SH-SY5Y (cell line): ENCODE data around the gene SEMA3A.

Experiments used
- GATA2 ChIP-seq: IDR thresholded peaks from 2 replicates; pipeline ENCODE4 v1.6.1; 2011; ENCODE audit warnings: mild to moderate bottlenecking, low read depth, low read length
- GATA3 ChIP-seq: IDR thresholded peaks from 2 replicates; pipeline ENCODE4 v1.6.1; 2011; ENCODE audit warnings: low read depth, mild to moderate bottlenecking, low read length, moderate library complexity

GRCh38 chr7:84154991-84155781 is 39.4 kb downstream of the SEMA3A start:
- no peak for TF ChIP-seq GATA2
- TF ChIP-seq GATA3, result no peak
